ENCODE results near the gene KRT12. TPM values are rescaled to one million over a fixed set of nuclear protein-coding genes. Genes with fewer than 3 reads are reported as not detected.
A peak's percentile ranks its signal among the peaks of the same experiment; 100 is the strongest.

Gene KRT12
- total and polyA plus RNA-seq, 9 donors: not detected

- H3K4me1 ChIP-seq (ENCODE audit: insufficient read depth): no peaks in the 10 kb centered on the region
- no peaks in the 10 kb centered on the region for H3K9me3 ChIP-seq
- DNase-seq: peak; percentile 64 to 84 (median 80)
- TF ChIP-seq, protein P1, sequence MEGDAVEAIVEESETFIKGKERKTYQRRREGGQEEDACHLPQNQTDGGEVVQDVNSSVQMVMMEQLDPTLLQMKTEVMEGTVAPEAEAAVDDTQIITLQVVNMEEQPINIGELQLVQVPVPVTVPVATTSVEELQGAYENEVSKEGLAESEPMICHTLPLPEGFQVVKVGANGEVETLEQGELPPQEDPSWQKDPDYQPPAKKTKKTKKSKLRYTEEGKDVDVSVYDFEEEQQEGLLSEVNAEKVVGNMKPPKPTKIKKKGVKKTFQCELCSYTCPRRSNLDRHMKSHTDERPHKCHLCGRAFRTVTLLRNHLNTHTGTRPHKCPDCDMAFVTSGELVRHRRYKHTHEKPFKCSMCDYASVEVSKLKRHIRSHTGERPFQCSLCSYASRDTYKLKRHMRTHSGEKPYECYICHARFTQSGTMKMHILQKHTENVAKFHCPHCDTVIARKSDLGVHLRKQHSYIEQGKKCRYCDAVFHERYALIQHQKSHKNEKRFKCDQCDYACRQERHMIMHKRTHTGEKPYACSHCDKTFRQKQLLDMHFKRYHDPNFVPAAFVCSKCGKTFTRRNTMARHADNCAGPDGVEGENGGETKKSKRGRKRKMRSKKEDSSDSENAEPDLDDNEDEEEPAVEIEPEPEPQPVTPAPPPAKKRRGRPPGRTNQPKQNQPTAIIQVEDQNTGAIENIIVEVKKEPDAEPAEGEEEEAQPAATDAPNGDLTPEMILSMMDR (IDR thresholded peaks at IDR 0.05): peak; percentile 48 to 80 (median 69)
- TF ChIP-seq POLR2A (IDR thresholded peaks at IDR 0.05) (no peak), EP300 (IDR thresholded peaks at IDR 0.05) (no peak)
- no peaks in the 10 kb centered on the region for H3K27me3 ChIP-seq
- 0 to 1% (median 1%) methylated on average over 5 of the region's 5 CpGs for WGBS, 3 donors
- H3K4me3 ChIP-seq: no peak overlapping the region
- H3K27ac ChIP-seq: no peak overlapping the region
- intact Hi-C loops (cut with DNase I): loop anchor here (5.0 to 10.0 kb wide), 6 partner anchors 485 to 753 kb away; partner anchors contain the start of gene KRT31 (in 1 of the 4)
- no peaks in the 10 kb centered on the region for H3K36me3 ChIP-seq
Measured at GRCh38 chr17:40909351-40909750, 42.3 kb upstream of the KRT12 start.

- intact Hi-C loops (cut with DNase I): loop anchor here (5.0 to 10.0 kb wide), 6 partner anchors 488 to 756 kb away; partner anchors contain the start of gene KRT31 (in 1 of the 4)
- no peaks in the 10 kb centered on the region for H3K36me3 ChIP-seq
- H3K27ac ChIP-seq: no peak overlapping the region
- no peak overlapping the region for H3K4me3 ChIP-seq
- TF ChIP-seq, protein P1 (IDR thresholded peaks at IDR 0.05): no peak
- TF ChIP-seq POLR2A (IDR thresholded peaks at IDR 0.05) (no peak), EP300 (IDR thresholded peaks at IDR 0.05) (no peak)
- no peak for DNase-seq
- no peaks in the 10 kb centered on the region for H3K4me1 ChIP-seq (ENCODE audit: insufficient read depth)
- no peaks in the 10 kb centered on the region for H3K9me3 ChIP-seq
- 84 to 86% (median 86%) methylated on average over 4 of the region's 4 CpGs for WGBS, 3 donors
- no peaks in the 10 kb centered on the region for H3K27me3 ChIP-seq
Measured at GRCh38 chr17:40906613-40907012, 39.6 kb upstream of the KRT12 start.

DNA sequence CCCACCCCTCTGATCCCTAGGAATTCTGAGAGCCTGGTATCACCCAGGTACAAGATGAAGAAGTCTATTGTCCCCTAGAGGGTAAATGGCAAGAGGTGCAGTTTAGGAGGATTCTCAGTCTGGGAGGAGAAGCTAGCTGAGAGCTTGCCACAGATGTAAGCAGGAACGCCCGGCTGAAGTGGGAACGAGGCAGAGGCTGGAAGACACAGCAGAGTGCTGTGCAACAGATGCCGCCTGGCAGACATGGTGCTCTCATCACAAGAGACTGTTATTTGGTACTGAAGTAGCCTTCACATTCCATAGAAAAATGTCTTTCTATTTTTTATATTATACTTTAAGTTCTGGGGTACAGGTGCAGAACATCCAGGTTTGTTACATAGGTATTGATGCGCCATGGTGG lies 38.3 kb upstream of the KRT12 start:
- Histone ChIP-seq H3K4me1 (ENCODE audit: insufficient read depth) (no peaks in the 10 kb centered on the region), H3K9me3 (no peaks in the 10 kb centered on the region), H3K27me3 (no peaks in the 10 kb centered on the region), H3K4me3 (no peak overlapping the region), H3K36me3 (no peaks in the 10 kb centered on the region), H3K27ac (no peak overlapping the region)
- 89 to 95% (median 93%) methylated on average over 5 of the region's 5 CpGs for WGBS, 3 donors
- TF ChIP-seq EP300 (IDR thresholded peaks at IDR 0.05): no peak
- DNase-seq: no peak
- intact Hi-C loops (cut with DNase I): loop anchor here (5.0 to 10.0 kb wide), 6 partner anchors 489 to 757 kb away; partner anchors contain the start of gene KRT31 (in 1 of the 4)

DNA sequence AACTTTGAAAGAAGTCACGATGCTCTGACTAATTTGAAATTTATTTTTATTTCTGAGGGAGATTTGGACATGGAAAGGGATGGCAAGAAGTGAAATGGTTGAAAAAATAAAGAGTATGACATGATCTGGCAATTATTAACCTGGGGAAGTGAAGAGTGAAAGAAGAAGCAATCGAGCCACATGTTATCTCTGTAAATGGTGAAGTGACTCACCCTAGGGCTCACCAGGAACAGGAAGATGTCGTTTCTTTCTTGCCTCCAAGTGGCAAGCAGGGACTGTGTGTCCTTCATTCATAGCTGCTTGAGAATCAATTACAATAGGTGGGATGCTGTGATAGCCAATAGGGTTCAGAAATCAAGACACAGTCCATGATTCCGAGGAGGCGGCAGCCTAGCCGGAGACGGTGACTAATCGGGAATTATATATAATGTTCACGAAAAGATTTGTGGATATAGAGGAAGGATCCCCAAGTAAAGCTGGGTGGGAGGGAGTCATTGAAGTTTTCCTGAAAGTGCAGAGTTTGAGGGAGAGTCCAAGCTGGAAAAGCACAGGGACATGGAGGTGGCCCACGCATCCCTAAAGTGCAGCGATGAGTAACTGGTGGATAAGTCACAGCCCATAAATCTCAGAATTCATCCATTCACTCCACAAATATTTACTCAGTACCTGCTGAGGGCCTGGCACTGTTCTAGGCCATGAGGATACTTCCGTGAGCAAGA lies 36.3 kb upstream of the KRT12 start:
- no peaks in the 10 kb centered on the region for H3K27me3 ChIP-seq
- H3K9me3 ChIP-seq: no peaks in the 10 kb centered on the region
- TF ChIP-seq, protein P1 (IDR thresholded peaks at IDR 0.05): no peak
- no peak for TF ChIP-seq EP300 (IDR thresholded peaks at IDR 0.05)
- no peak overlapping the region for H3K4me3 ChIP-seq
- H3K27ac ChIP-seq: no peak overlapping the region
- no peak for DNase-seq
- WGBS, 3 donors: 67 to 77% (median 75%) methylated on average over 12 of the region's 12 CpGs
- no peaks in the 10 kb centered on the region for H3K4me1 ChIP-seq (ENCODE audit: insufficient read depth)
- intact Hi-C loops (cut with DNase I): loop anchor here in 2 of 4 donors (10.0 kb wide), 3 partner anchors 492 to 742 kb away; partner anchors contain the start of gene KRT31 (in 1 of the 2)
- no peaks in the 10 kb centered on the region for H3K36me3 ChIP-seq

DNA sequence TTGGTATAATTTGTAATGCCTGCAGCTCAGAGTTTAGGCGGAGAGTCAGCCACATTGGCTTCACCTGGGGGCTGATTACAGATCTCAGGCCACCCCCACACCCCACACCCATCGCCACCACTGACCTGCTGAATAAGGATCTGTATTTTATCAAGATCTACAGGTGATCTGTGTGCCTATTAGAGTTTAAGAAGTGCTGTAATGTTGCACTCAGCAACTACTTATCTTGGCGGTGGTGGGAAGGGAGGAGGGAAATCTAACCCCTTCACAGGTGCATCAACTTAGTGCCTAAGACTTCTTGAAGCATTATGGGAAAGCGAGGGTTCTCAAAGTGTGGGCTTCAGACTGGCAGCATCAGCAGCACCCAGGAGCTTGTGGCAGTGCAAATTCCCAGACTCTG lies 35.5 kb upstream of the KRT12 start:
- H3K9me3 ChIP-seq: no peaks in the 10 kb centered on the region
- no peak for DNase-seq
- no peak overlapping the region for H3K27ac ChIP-seq
- no peaks in the 10 kb centered on the region for H3K27me3 ChIP-seq
- no peaks in the 10 kb centered on the region for H3K36me3 ChIP-seq
- TF ChIP-seq, protein P1 (IDR thresholded peaks at IDR 0.05): no peak
- TF ChIP-seq EP300 (IDR thresholded peaks at IDR 0.05) (no peak), POLR2A (IDR thresholded peaks at IDR 0.05) (no peak)
- no peak overlapping the region for H3K4me3 ChIP-seq
- H3K4me1 ChIP-seq (ENCODE audit: insufficient read depth): no peaks in the 10 kb centered on the region
- WGBS, 3 donors: 88 to 92% (median 91%) methylated on average over 4 of the region's 4 CpGs
- intact Hi-C loops (cut with DNase I): loop anchor here in 2 of 4 donors (10.0 kb wide), 3 partner anchors 492 to 742 kb away; partner anchors contain the start of gene KRT31 (in 1 of the 2)

Data from ovary (tissue), 9 donors.